IPS DF 4.7 (cell line): ENCODE results near the gene TCAIM.

Source experiments
- DNase-seq: peaks from one replicate; pipeline ENCODE4 v3.0.0-alpha.2; 2013; ENCODE audit warnings: low spot score; ENCODE audit errors: extremely low read depth

Gene TCAIM

GRCh38 chr3:44442596-44443309, 104.2 kb downstream of the TCAIM start:
- no peak for DNase-seq

GRCh38 chr3:44444437-44444836, 105.9 kb downstream of the TCAIM start:
- DNase-seq = no peak

- no peak for DNase-seq
Observed at GRCh38 chr3:44444896-44445691, 106.5 kb downstream of the TCAIM start.

- DNase-seq = no peak
Observed at GRCh38 chr3:44445786-44446185, 107.2 kb downstream of the TCAIM start.

GRCh38 chr3:44446929-44447328, 108.4 kb downstream of the TCAIM start:
- DNase-seq = no peak

- DNase-seq = no peak
Observed at GRCh38 chr3:44451441-44451840, 112.9 kb downstream of the TCAIM start.

GRCh38 chr3:44454258-44454657, 115.7 kb downstream of the TCAIM start:
- no peak for DNase-seq

GRCh38 chr3:44455318-44455717, 116.8 kb downstream of the TCAIM start:
- no peak for DNase-seq
